HG03469 (cell line): ENCODE data around the gene ADGRL3.
"Not testable (repeated sequence)": the region's sequence is repeated elsewhere in the genome, so short reads cannot be mapped to it uniquely, and the experiment has no call there.

Experiments
- ATAC-seq: cut with Tn5 transposase; IDR thresholded peaks from one replicate; pipeline ENCODE4 v1.9.1; 2021; ENCODE audit warnings: mild to moderate bottlenecking, moderate library complexity, moderate number of reproducible peaks; ENCODE audit not compliant: unreplicated experiment

The ADGRL3 gene

GRCh38 chr4:61716426-61716825 is 516.3 kb downstream of the ADGRL3 start:
- ATAC-seq: no peak

- ATAC-seq: no peak
Observed at GRCh38 chr4:61723492-61723891, 523.4 kb downstream of the ADGRL3 start.

DNA sequence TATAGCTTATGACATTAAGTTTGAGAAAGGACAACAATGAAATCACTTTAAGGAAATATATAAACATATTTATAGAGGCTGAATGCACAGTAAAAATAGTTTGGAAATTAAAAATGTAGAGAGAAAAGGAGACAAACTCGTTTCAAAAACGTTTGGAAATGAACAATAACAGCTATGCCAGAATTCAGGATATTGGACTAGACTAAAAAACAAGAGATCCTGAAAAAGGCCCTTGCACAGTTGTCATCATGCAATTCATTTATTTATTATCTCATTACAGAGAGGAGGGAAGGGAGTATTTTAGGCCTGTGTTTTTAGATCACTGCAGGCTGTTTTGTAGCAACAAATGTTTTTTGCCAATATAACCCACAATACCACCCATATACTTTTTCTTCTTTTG is 527.2 kb downstream of the ADGRL3 start:
- ATAC-seq: no peak

- ATAC-seq: no peak
Observed at GRCh38 chr4:61734409-61734808, 534.3 kb downstream of the ADGRL3 start.

GRCh38 chr4:61739887-61740286 is 539.8 kb downstream of the ADGRL3 start:
- no peak for ATAC-seq

- ATAC-seq: no peak
Observed at GRCh38 chr4:61740886-61741285, 540.8 kb downstream of the ADGRL3 start.

- ATAC-seq: no peak
Observed at GRCh38 chr4:61741327-61742096, 541.4 kb downstream of the ADGRL3 start.

- no peak for ATAC-seq
Observed at GRCh38 chr4:61750810-61751209, 550.7 kb downstream of the ADGRL3 start.

GRCh38 chr4:61752617-61753016 is 552.5 kb downstream of the ADGRL3 start:
- no peak for ATAC-seq

GRCh38 chr4:61753739-61754138 is 553.6 kb downstream of the ADGRL3 start:
- ATAC-seq: no peak

DNA sequence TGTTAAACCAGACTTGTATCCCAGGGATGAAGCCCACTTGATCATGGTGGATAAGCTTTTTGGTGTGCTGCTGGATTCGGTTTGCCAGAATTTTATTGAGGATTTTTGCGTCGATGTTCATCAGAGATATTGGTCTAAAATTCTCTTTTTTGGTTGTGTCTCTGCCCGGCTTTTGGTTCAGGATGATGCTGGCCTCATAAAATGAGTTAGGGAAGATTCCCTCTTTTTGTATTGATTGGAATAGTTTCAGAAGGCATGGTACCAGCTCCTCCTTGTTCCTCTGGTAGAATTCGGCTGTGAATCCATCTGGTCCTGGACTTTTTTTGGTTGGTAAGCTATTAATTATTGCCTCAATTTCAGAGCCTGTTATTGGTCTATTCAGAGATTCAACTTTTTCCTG is 556.8 kb downstream of the ADGRL3 start:
- not testable (repeated sequence) for ATAC-seq

GRCh38 chr4:61757983-61758382 is 557.9 kb downstream of the ADGRL3 start:
- ATAC-seq: not testable (repeated sequence)

DNA sequence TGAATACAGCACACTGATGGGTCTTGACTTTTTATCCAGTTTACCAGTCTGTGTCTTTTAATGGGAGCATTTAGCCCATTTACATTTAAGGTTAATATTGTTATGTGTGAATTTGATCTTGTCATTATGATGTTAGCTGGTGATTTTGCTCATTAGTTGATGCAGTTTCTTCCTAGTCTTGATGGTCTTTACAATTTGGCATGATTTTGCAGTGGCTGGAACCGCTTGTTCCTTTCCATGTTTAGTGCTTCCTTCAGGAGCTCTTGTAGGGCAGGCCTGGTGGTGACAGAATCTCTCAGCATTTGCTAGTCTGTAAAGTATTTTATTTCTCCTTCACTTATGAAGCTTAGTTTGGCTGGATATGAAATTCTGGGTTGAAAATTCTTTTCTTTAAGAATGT is 558.5 kb downstream of the ADGRL3 start:
- not testable (repeated sequence) for ATAC-seq

DNA sequence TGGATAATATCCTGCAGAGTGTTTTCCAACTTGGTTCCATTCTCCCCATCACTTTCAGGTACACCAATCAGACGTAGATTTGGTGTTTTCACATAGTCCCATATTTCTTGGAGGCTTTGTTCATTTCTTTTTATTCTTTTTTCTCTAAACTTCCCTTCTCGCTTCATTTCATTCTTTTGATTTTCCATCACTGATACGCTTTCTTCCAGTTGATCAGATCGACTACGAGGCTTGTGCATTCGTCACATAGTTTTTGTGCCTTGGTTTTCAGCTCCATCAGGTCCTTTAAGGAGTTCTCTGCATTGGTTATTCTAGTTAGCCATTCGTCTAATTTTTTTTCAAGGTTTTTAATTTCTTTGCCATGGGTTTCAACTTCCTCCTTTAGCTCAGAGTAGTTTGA is 559.1 kb downstream of the ADGRL3 start:
- not testable (repeated sequence) for ATAC-seq

GRCh38 chr4:61759885-61760284 is 559.8 kb downstream of the ADGRL3 start:
- not testable (repeated sequence) for ATAC-seq

- no peak for ATAC-seq
Observed at GRCh38 chr4:61760820-61761219, 560.7 kb downstream of the ADGRL3 start.

DNA sequence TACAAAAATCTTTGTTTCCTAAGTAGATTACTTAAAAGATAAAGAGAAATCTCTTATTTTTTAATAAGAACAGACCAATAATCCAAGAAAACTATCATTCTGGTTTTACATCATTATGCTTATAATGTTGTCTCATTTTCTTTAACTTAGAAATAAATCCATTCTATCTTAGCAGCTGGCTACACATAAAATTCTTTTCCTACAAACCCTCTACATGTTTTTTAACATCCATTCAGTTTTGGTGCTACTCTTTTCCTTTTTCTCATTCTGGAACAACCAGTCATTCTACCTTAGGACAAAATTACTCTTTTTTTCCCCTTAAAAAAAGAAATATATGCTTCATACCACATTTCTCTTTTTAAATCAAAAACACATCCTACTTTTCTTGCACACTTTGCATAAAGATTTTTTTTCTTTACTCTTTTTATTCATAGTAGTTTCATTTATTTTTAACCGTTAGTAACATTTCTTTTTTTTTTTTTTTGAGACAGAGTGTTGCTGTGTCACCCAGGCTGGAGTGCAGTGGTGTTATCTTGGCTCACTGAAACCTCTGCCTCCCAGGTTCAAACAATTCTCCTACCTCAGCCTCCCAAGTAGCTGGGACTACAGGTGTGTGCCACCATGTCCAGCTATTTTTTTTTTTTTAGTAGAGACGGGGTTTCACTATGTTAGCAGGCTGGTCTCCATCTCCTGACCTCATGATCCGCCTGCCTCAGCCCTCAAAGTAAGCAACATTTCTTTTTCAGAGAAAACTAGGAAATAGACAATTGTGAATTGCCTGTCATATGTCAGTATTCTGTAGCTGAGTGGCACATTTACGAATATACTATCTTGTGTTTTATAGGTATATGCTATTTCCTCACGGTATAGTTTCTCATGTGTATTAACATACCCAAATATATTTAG is 562.8 kb downstream of the ADGRL3 start:
- no peak for ATAC-seq

DNA sequence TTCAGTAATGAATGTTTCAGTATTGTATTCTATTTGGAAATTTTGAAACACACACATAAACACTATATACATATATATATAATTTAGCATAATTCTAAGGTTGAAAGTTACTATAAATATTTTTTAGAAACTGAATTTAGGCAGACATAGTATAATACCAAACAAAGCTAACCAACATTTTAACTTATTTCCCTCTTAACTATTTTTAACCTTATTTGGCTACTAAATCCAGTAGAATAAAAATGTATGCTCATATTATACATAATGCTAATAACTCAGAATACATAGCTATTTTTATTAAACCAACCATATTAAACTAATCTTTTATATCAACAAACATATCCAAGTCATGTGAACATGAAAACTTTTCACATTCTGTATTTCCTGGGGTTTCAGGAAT is 563.6 kb downstream of the ADGRL3 start:
- ATAC-seq: no peak

DNA sequence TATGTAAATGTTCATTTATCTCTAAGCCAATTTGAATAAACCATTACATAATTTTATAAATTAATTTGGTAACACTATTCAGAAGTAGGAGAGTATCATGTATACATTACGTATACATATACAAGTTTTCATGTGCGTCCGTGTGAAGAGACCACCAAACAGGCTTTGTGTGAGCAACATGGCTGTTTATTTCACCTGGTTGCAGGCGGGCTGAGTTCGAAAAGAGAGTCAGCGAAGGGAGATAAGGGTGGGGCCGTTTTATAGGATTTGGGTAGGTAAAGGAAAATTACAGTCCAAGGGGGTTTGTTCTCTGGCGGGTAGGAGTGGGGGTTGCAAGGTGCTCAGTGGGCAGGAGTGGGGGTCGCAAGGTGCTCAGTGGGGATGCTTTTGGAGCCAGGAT is 564.0 kb downstream of the ADGRL3 start:
- not testable (repeated sequence) for ATAC-seq

DNA sequence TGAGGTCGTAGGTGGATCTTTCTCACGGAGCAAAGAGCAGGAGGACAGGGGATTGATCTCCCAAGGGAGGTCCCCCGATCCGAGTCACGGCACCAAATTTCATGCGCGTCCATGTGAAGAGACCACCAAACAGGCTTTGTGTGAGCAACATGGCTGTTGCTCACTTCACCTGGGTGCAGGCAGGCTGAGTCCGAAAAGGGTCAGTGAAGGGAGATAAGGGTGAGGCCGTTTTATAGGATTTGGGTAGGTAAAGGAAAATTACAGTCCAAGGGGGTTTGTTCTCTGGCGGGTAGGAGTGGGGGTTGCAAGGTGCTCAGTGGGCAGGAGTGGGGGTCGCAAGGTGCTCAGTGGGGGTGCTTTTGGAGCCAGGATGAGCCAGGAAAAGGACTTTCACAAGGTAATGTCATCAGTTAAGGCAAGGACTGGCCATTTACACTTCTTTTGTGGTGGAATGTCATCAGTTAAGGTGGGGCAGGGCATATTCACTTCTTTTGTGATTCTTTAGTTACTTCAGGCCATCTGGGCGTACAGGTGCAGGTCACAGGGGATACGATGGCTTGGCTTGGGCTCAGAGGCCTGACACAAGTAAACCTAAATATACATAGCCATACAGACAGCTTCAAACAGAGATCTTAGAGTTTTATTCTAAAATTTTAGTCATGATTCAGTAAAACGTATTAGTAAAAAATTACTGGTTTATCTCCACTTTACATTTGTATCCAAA is 569.5 kb downstream of the ADGRL3 start:
- not testable (repeated sequence) for ATAC-seq

- no peak for ATAC-seq
Observed at GRCh38 chr4:61770456-61770855, 570.3 kb downstream of the ADGRL3 start.
